Measurements from ENCODE around the gene CUTC. TPM values are rescaled to one million over a fixed set of nuclear protein-coding genes. Genes with fewer than 3 reads are reported as not detected.

The CUTC gene
- total and polyA plus RNA-seq, 2 donors (not counting 3 experiments of a cell fraction or from before 2014, with no cell fraction given) = 20.4 to 23.1 TPM

DNA sequence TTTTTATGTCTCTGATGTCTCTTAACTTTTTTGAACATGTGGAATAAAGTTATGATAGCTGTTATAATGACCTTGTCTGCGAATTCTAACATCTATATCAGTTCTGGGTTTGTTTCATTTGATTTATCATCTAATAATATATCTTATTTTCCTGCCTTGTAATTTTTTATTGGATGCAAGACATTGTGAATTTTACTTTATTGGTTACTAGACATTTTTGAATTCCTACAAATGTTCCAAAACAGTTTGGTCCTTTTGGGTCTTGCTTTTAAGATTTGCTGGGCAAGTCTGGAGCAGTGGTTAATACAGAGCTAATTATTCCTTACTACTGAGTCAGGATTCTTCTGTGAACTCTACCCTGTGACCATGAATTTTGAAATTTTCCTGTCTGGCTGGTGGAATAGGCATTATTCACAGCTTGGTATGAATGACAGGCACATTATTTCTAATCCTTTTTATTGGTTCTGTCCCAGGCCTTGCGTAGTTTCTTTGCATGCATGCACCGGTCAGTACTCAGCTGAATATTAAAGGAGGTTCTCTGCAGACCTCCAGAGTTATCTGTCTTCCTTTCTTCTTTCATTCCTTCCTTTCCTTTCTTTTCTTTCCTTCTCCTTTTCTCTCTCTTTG lies 9.0 kb downstream of the CUTC start:
- Histone ChIP-seq H3K9me3 (replicated peaks; ENCODE audit: control insufficient read depth, insufficient read depth, low read length) (no peaks in the 10 kb centered on the region), H3K9ac (replicated peaks; ENCODE audit: extremely low read depth, insufficient read depth, low read length) (no peak overlapping the region), H3K27me3 (ENCODE audit: control insufficient read depth in 2 of 2, insufficient read depth in 2 of 2, low read length in 2 of 2) (no peaks in the 10 kb centered on the region), H3K9me1 (replicated peaks; ENCODE audit: control insufficient read depth, extremely low read depth, insufficient read depth, low read length) (no peaks in the 10 kb centered on the region), H3K4me2 (ENCODE audit: insufficient read depth, low read length) (no peak overlapping the region), H3K36me3 (ENCODE audit: control insufficient read depth in 2 of 2, extremely low read depth in 1 of 2, insufficient read depth in 2 of 2, low read length in 2 of 2) (peaks cover 11% of the 10 kb centered on the region in 2 experiments), H4K20me1 (replicated peaks; ENCODE audit: control insufficient read depth, extremely low read depth, insufficient read depth, low read length) (no peaks in the 10 kb centered on the region), H3K4me1 (ENCODE audit: control insufficient read depth, extremely low read depth, insufficient read depth, low read length) (no peaks in the 10 kb centered on the region), H3K27ac (ENCODE audit: insufficient read depth, low read depth, low read length) (no peak overlapping the region), H3K4me3 (replicated peaks in 1 of 3; ENCODE audit: insufficient read depth in 1 of 3, low read depth in 1 of 3, low read length in 3 of 3) (no peak overlapping the region), H3K79me2 (ENCODE audit: control insufficient read depth, insufficient read depth, low read length) (peaks cover 3% of the 10 kb centered on the region), H2AFZ (ENCODE audit: low read depth, low read length) (no peak overlapping the region)
- no TSS peak for BruUV-seq (replicated peaks)
- TF ChIP-seq MYC (IDR thresholded peaks at IDR 0.05; ENCODE audit: low read depth, low read length) = no peak
- TF ChIP-seq JUN (IDR thresholded peaks at IDR 0.05; ENCODE audit: borderline replicate concordance, insufficient read depth, insufficient read length, low read depth) = no peak
- TF ChIP-seq EZH2 (IDR thresholded peaks at IDR 0.05; ENCODE audit: borderline replicate concordance, low read depth, low read length, severe bottlenecking) = no peak
- TF ChIP-seq GATA2 (IDR thresholded peaks at IDR 0.05; ENCODE audit: insufficient read depth, insufficient read length, low read depth, low read length) = no peak
- TF ChIP-seq FOS (IDR thresholded peaks at IDR 0.05; ENCODE audit: borderline replicate concordance, insufficient read depth, low read length) = no peak
- TF ChIP-seq, protein P1, sequence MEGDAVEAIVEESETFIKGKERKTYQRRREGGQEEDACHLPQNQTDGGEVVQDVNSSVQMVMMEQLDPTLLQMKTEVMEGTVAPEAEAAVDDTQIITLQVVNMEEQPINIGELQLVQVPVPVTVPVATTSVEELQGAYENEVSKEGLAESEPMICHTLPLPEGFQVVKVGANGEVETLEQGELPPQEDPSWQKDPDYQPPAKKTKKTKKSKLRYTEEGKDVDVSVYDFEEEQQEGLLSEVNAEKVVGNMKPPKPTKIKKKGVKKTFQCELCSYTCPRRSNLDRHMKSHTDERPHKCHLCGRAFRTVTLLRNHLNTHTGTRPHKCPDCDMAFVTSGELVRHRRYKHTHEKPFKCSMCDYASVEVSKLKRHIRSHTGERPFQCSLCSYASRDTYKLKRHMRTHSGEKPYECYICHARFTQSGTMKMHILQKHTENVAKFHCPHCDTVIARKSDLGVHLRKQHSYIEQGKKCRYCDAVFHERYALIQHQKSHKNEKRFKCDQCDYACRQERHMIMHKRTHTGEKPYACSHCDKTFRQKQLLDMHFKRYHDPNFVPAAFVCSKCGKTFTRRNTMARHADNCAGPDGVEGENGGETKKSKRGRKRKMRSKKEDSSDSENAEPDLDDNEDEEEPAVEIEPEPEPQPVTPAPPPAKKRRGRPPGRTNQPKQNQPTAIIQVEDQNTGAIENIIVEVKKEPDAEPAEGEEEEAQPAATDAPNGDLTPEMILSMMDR (IDR thresholded peaks at IDR 0.05; ENCODE audit: extremely low read depth in 1 of 2, insufficient read depth in 1 of 2, low read depth in 1 of 2, low read length in 2 of 2) = no peak
- no peak for TF ChIP-seq MAX (IDR thresholded peaks at IDR 0.05; ENCODE audit: insufficient read depth, insufficient read length)
- TF ChIP-seq POLR2A (IDR thresholded peaks at IDR 0.05; ENCODE audit: low read depth, low read length) = no peak
- no peak for TF ChIP-seq POLR2AphosphoS5 (IDR thresholded peaks at IDR 0.05; ENCODE audit: insufficient read depth, low read depth, low read length)
- dilution Hi-C loops (cut with MboI; ENCODE audit: extremely low pct_ligation_motif_present, low sequenced_read_pairs) (no loop called here), intact Hi-C loops (cut with micrococcal nuclease) (no loop called here)
- FAIRE-seq = no peak
- DNase-seq (ENCODE audit: low read depth, low spot score) = no peak
- POLR2A ChIA-PET = interaction anchor here (0.6 kb wide), 2 partner anchors 39 to 605 kb away, joined by 3 read pairs; no protein-coding TSS in a partner anchor
- CTCF ChIA-PET = interaction anchor here (0.9 to 1.2 kb wide), 2 partner anchors 9 to 75 kb away, joined by 3 to 4 read pairs; partner anchors contain the start of gene CUTC
